Stimulated activated naive CD8-positive, alpha-beta T cell treated with anti-CD3 and anti-CD28 coated beads, Interleukin-15, amount 100 ng/mL, for 72 hours (primary cell): Measurements from ENCODE around the gene SNX9.

Experiments
- ATAC-seq: fragments of 150-1000 bp; cut with Tn5 transposase; 2 replicates; pipeline ENCODE4 v1.10.0; 2021; ENCODE audit warnings: mild to moderate bottlenecking, moderate library complexity
- DNase-seq, 2 donors: peaks; one replicate each; pipeline ENCODE4 v3.0.0; 2021 to 2022
- H3K27ac Mint-ChIP-seq, 2 donors: one replicate each; pipeline ENCODE4 v1.8.0; 2022; ENCODE audit warnings: mild to moderate bottlenecking in 2 of 2, mixed read lengths in 2 of 2, moderate library complexity in 2 of 2
- H3K27me3 Mint-ChIP-seq: one replicate; pipeline ENCODE4 v1.8.0; 2022; ENCODE audit warnings: mixed read lengths
- H3K4me1 Mint-ChIP-seq: one replicate; pipeline ENCODE4 v1.8.0; 2022; ENCODE audit warnings: mild to moderate bottlenecking, mixed read lengths
- H3K4me3 Mint-ChIP-seq, 2 donors: one replicate each; pipeline ENCODE4 v1.8.0; 2022; ENCODE audit warnings: mild to moderate bottlenecking in 2 of 2, mixed read lengths in 2 of 2, moderate library complexity in 1 of 2
- H3K9me3 Mint-ChIP-seq, 2 donors: one replicate each; pipeline ENCODE4 v1.8.0; 2022; ENCODE audit warnings: mixed read lengths in 2 of 2

SNX9 gene

GRCh38 chr6:157813191-157813590, 9.9 kb upstream of the SNX9 start:
- peak overlapping the region; percentile 28 to 50 for H3K4me3 Mint-ChIP-seq
- peaks cover 17 to 25% of the 10 kb centered on the region in 2 donors for H3K9me3 Mint-ChIP-seq
- H3K4me1 Mint-ChIP-seq, result peaks cover 53% of the 10 kb centered on the region
- ATAC-seq, result peak; percentile 37
- DNase-seq, result no peak
- peak overlapping the region; percentile 13 to 88 for H3K27ac Mint-ChIP-seq
- no peaks in the 10 kb centered on the region for H3K27me3 Mint-ChIP-seq

GRCh38 chr6:157813750-157814455, 9.1 kb upstream of the SNX9 start:
- Mint-ChIP-seq H3K4me3 (peak overlapping the region; percentile 31 to 50), H3K9me3 (peaks cover 11 to 24% of the 10 kb centered on the region in 2 donors), H3K27me3 (no peaks in the 10 kb centered on the region), H3K27ac (peak overlapping the region; percentile 51 to 83), H3K4me1 (peaks cover 60% of the 10 kb centered on the region)
- DNase-seq (no peak), ATAC-seq (no peak)

GRCh38 chr6:157814883-157815282, 8.2 kb upstream of the SNX9 start:
- H3K4me1 Mint-ChIP-seq, result peaks cover 70% of the 10 kb centered on the region
- peaks cover 9 to 17% of the 10 kb centered on the region in 2 donors for H3K9me3 Mint-ChIP-seq
- peak overlapping the region; percentile 51 to 83 for H3K27ac Mint-ChIP-seq
- H3K4me3 Mint-ChIP-seq, result peak overlapping the region; percentile 31 to 48
- ATAC-seq, result peak; percentile 83
- no peaks in the 10 kb centered on the region for H3K27me3 Mint-ChIP-seq
- no peak for DNase-seq

GRCh38 chr6:157821342-157822033, 1.6 kb upstream of the SNX9 start:
- no peaks in the 10 kb centered on the region for H3K27me3 Mint-ChIP-seq
- DNase-seq (no peak), ATAC-seq (no peak)
- H3K27ac Mint-ChIP-seq, result peak overlapping the region; percentile 91 to 99
- H3K4me1 Mint-ChIP-seq, result peaks cover 70% of the 10 kb centered on the region
- H3K4me3 Mint-ChIP-seq, result peak overlapping the region; percentile 82 to 92
- peaks cover 0 to 13% of the 10 kb centered on the region in 2 donors for H3K9me3 Mint-ChIP-seq

GRCh38 chr6:157822245-157823000, 623 bp upstream of the SNX9 start:
- DNase-seq (peak in 1 of 2 donors; percentile 59), ATAC-seq (peak; percentile 32)
- H3K27ac Mint-ChIP-seq, result peak overlapping the region; percentile 91 to 99
- H3K4me3 Mint-ChIP-seq, result peak overlapping the region; percentile 82 to 92
- H3K4me1 Mint-ChIP-seq, result peaks cover 61% of the 10 kb centered on the region
- H3K9me3 Mint-ChIP-seq, result peaks cover 0 to 13% of the 10 kb centered on the region in 2 donors
- no peaks in the 10 kb centered on the region for H3K27me3 Mint-ChIP-seq

GRCh38 chr6:157823528-157824370, 703 bp downstream of the SNX9 start:
- H3K9me3 Mint-ChIP-seq, result peaks cover 0 to 11% of the 10 kb centered on the region in 2 donors
- H3K27me3 Mint-ChIP-seq, result no peaks in the 10 kb centered on the region
- peaks cover 66% of the 10 kb centered on the region for H3K4me1 Mint-ChIP-seq
- H3K27ac Mint-ChIP-seq, result peak overlapping the region; percentile 100
- peak; percentile 82 to 94 for DNase-seq
- peak; percentile 78 for ATAC-seq
- H3K4me3 Mint-ChIP-seq, result peak overlapping the region; percentile 85 to 97

- ATAC-seq (no peak), DNase-seq (no peak)
- peaks cover 0 to 8% of the 10 kb centered on the region in 2 donors for H3K9me3 Mint-ChIP-seq
- H3K4me3 Mint-ChIP-seq, result peak overlapping the region; percentile 85 to 97
- H3K27me3 Mint-ChIP-seq, result no peaks in the 10 kb centered on the region
- H3K27ac Mint-ChIP-seq, result peak overlapping the region; percentile 100
- H3K4me1 Mint-ChIP-seq, result peaks cover 69% of the 10 kb centered on the region
These were observed 2.3 kb downstream of the SNX9 start for GRCh38 chr6:157825243-157825904.

- H3K4me3 Mint-ChIP-seq, result peak overlapping the region; percentile 58 to 78
- peak; percentile 96 for ATAC-seq
These were observed 7.4 kb downstream of the SNX9 start for GRCh38 chr6:157830354-157831017.

GRCh38 chr6:157831018-157831369, 7.9 kb downstream of the SNX9 start:
- Mint-ChIP-seq H3K4me1 (peaks cover 74% of the 10 kb centered on the region), H3K9me3 (peaks cover 19 to 35% of the 10 kb centered on the region in 2 donors), H3K27ac (peak overlapping the region in 1 of 2 donors; percentile 69), H3K27me3 (no peaks in the 10 kb centered on the region), H3K4me3 (peak overlapping the region; percentile 58 to 78)
- ATAC-seq (no peak), DNase-seq (no peak)

More at GRCh38 chr6:157830354-157831017, 7.4 kb downstream of the SNX9 start:
- Mint-ChIP-seq H3K9me3 (peaks cover 18 to 30% of the 10 kb centered on the region in 2 donors), H3K27me3 (no peaks in the 10 kb centered on the region), H3K27ac (peak overlapping the region in 1 of 2 donors; percentile 64), H3K4me1 (peaks cover 73% of the 10 kb centered on the region)
- peak in 1 of 2 donors; percentile 35 for DNase-seq

GRCh38 chr6:157831424-157832249, 8.6 kb downstream of the SNX9 start:
- Mint-ChIP-seq H3K9me3 (peaks cover 19 to 35% of the 10 kb centered on the region in 2 donors), H3K4me1 (peaks cover 80% of the 10 kb centered on the region), H3K27me3 (no peaks in the 10 kb centered on the region), H3K4me3 (peak overlapping the region; percentile 78 to 80), H3K27ac (peak overlapping the region; percentile 3 to 27)
- no peak for DNase-seq
- no peak for ATAC-seq

GRCh38 chr6:157832250-157832967, 9.4 kb downstream of the SNX9 start:
- DNase-seq, result no peak
- H3K27me3 Mint-ChIP-seq, result no peaks in the 10 kb centered on the region
- H3K27ac Mint-ChIP-seq, result peak overlapping the region in 1 of 2 donors; percentile 27

GRCh38 chr6:157834549-157834948, 11.5 kb downstream of the SNX9 start:
- H3K9me3 Mint-ChIP-seq, result peaks cover 19 to 35% of the 10 kb centered on the region in 2 donors
- ATAC-seq, result no peak
- H3K4me1 Mint-ChIP-seq, result peaks cover 76% of the 10 kb centered on the region
- DNase-seq, result no peak
- H3K4me3 Mint-ChIP-seq, result no peak overlapping the region
- H3K27ac Mint-ChIP-seq, result peak overlapping the region in 1 of 2 donors; percentile 74
- no peaks in the 10 kb centered on the region for H3K27me3 Mint-ChIP-seq

More at GRCh38 chr6:157832250-157832967, 9.4 kb downstream of the SNX9 start:
- Mint-ChIP-seq H3K4me1 (peaks cover 88% of the 10 kb centered on the region), H3K4me3 (peak overlapping the region; percentile 32 to 35), H3K9me3 (peaks cover 19 to 35% of the 10 kb centered on the region in 2 donors)
- no peak for ATAC-seq
